ENCODE data around the gene ZNF516. TPM values are rescaled to one million over a fixed set of nuclear protein-coding genes. Genes with fewer than 3 reads are reported as not detected.

ZNF516 gene
- total RNA-seq, 4 donors from 2014 or later: 34.4 to 57.3 (median 39.5) TPM

GRCh38 chr18:76462326-76462694 lies 32.7 kb downstream of the ZNF516 start:
- DNase-seq (ENCODE audit: low spot score in 2 of 2): no peak
- 93 to 98% methylated on average over 12 of the region's 12 CpGs for WGBS, 2 donors
- TF ChIP-seq POLR2A (IDR thresholded peaks at IDR 0.05) (no peak), CTCF (IDR thresholded peaks at IDR 0.05) (no peak)
- H3K4me3 ChIP-seq (ENCODE audit: low read depth, poor library complexity, severe bottlenecking): no peak overlapping the region
- intact Hi-C loops (cut with DNase I; ENCODE audit: low total_unique reads): no loop called here

- DNase-seq (ENCODE audit: low spot score in 2 of 2): peak in 1 of 2 donors; percentile 80
- intact Hi-C loops (cut with DNase I; ENCODE audit: low total_unique reads): no loop called here
- WGBS, 2 donors: 97% methylated on average over 27 of the region's 27 CpGs
Measured at GRCh38 chr18:76461692-76462325, 33.2 kb downstream of the ZNF516 start.

GRCh38 chr18:76461148-76461547 lies 33.9 kb downstream of the ZNF516 start:
- DNase-seq (ENCODE audit: low spot score in 2 of 2): peak in 1 of 2 donors; percentile 59
- intact Hi-C loops (cut with DNase I; ENCODE audit: low total_unique reads): no loop called here
- H3K4me3 ChIP-seq (ENCODE audit: low read depth, poor library complexity, severe bottlenecking): no peak overlapping the region
- 95 to 96% methylated on average over 8 of the region's 8 CpGs for WGBS, 2 donors
- TF ChIP-seq POLR2A (IDR thresholded peaks at IDR 0.05) (no peak), CTCF (IDR thresholded peaks at IDR 0.05) (no peak)

More at GRCh38 chr18:76461692-76462325, 33.2 kb downstream of the ZNF516 start:
- H3K4me3 ChIP-seq (ENCODE audit: low read depth, poor library complexity, severe bottlenecking): no peak overlapping the region
- no peak for TF ChIP-seq POLR2A (IDR thresholded peaks at IDR 0.05)
- TF ChIP-seq CTCF (IDR thresholded peaks at IDR 0.05): no peak

- DNase-seq (ENCODE audit: low spot score in 2 of 2): peak in 1 of 2 donors; percentile 13
- no peak overlapping the region for H3K4me3 ChIP-seq (ENCODE audit: low read depth, poor library complexity, severe bottlenecking)
- intact Hi-C loops (cut with DNase I; ENCODE audit: low total_unique reads): no loop called here
- TF ChIP-seq CTCF (IDR thresholded peaks at IDR 0.05): no peak
- WGBS, 2 donors: 61 to 66% methylated on average over 9 of the region's 9 CpGs
Measured at GRCh38 chr18:76460482-76460881, 34.6 kb downstream of the ZNF516 start.

- TF ChIP-seq POLR2A (IDR thresholded peaks at IDR 0.05) (no peak), CTCF (IDR thresholded peaks at IDR 0.05) (no peak)
- WGBS, 2 donors: 45 to 51% methylated on average over 26 of the region's 26 CpGs
- intact Hi-C loops (cut with DNase I; ENCODE audit: low total_unique reads): no loop called here
- DNase-seq (ENCODE audit: low spot score in 2 of 2): peak; percentile 14 to 80
- H3K4me3 ChIP-seq (ENCODE audit: low read depth, poor library complexity, severe bottlenecking): no peak overlapping the region
Measured at GRCh38 chr18:76459687-76460350, 35.2 kb downstream of the ZNF516 start.
